Measurements from ENCODE around the gene CREB5.

Gene CREB5

DNA sequence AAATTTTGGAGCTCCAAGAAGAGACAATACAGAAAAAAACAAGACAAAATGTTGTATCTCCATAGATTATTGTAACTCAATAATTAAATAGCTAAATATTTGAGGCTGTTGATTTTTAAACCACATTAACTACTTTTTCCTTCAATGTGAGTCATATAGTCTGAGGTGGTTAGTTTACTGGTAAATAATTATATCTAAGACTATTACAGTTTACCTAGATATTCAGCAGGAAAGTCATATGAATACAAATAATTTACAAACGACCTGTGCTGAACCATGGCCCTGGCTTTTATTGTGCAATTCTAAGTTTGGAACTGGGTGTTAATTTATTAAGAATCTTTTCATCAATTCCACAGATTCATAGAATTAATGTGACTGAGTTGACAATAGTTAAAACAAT is 22.2 kb downstream of the CREB5 start:
- no peak for FAIRE-seq

DNA sequence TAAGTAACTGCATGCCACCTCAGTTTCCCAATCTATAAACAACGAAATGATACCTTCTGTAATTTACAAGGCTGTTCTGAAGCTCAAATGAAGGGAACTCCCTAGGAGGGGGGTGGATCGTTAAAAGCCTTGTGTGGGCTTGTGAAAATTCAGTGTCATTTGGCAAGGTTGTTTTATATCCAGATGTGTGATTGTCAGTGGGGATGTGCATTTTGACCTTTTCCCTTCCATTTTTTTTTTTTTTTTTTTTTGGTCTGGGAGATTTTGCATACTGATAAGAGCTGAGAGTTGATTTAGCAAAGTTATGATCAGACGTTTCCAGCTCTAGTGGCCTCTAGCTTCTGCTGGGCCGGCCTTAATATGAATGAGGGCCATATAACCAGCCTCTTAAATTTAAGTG is 22.8 kb downstream of the CREB5 start:
- FAIRE-seq, result no peak

More for the DNA sequence above, 22.2 kb downstream of the CREB5 start:
- no peak for DNase-seq (ENCODE audit: low spot score)

DNA sequence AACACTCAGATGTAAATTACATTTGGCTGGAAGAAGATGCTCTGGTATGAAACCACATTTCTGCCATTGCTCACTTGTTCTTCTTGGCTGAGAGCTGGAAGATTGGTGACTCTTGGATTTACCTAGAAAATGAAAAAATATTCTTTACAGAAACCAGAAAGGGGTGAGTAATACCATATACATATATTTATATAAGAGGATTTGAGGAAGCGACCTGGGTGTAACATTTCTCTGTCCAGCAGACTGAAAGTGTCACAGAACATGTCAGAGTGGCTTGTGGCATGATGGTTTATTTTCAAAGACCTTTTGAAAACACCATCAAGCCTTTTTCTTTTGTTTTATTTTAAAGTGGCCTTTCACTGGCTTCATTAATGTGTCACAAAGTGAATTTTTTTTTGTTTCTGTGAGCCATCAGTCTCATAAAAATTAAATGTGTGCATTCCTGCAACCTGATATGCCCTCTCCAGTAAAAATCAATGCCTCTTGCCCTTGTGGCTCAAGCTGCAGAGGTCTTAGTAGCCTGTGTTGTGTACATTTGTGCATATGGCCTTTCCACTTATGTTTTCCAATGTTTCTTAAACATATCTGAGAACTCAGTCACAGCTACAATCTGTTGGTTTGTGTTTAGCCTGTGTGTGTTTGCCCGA is 23.5 kb downstream of the CREB5 start:
- FAIRE-seq, result peak; percentile 58
- no peak for DNase-seq (ENCODE audit: low spot score)

More for the DNA sequence above, 22.8 kb downstream of the CREB5 start:
- no peak for DNase-seq (ENCODE audit: low spot score)

DNA sequence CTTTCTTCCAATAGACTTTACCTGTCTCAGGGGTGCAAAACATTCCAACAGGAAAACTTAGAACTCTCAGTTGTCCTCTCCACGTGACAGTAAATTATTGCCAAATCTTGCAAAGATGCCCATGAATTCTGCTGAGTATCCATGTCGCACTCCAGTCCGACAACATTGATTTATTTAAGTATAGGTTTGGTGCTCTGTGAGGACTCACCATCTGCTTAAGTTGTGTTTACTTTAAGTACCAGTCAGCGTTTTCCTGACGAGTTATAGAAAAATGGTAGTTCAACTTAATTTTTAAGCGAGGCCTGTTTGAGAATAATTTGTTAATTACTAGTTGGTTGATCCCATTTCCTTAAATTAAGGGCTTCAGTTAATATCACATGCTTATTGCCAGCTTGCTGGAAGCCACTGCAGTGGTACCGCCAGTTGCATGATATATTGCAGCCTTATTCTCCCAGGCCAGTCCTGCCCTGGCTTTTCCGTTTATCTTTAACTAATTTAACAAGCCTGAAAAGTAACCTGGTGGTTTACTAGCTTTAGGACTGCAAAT is 27.8 kb downstream of the CREB5 start:
- FAIRE-seq (peak; percentile 29), DNase-seq (ENCODE audit: low spot score) (no peak)

DNA sequence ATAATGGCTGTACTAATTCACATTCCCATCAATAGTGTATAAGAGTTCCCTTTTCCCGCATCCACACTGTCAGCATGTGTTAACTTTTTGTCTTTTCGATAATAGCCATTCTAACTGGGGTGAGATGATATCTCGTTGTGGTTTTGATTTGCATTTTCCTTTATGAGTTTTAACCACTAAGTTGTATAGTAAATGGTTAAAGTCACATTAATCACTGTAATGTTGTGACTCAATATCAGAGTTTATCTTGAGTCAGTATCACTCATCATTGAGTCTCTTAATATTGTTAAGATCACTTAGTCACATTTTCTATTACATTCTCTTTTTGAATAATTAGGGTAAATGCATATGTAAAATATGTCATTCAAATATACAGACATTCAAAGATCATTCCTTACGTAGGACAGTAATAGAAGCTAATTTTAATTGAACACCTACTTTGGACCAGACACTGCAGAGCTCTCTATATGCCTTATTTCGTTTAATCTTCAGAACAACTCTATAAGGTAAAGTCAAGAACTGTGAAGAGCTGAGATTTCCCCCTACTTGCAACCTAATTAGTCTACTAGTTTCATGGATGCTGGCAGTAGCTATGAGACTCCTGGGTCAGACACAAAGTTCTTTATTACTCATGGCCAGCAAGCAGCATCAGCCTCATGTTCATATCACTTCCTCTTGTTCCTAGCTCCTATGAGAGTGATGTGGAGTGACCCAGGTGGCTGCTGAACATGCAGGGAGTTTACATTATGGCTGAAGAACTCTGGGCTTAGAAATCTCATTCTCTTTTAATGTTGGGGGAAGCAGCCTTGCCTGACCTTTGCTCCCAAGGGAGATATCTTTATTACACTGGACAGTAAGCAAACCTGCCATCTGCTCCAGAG is 30.5 kb downstream of the CREB5 start:
- FAIRE-seq, result peak; percentile 97
- peak; percentile 52 for DNase-seq (ENCODE audit: low spot score)

DNA sequence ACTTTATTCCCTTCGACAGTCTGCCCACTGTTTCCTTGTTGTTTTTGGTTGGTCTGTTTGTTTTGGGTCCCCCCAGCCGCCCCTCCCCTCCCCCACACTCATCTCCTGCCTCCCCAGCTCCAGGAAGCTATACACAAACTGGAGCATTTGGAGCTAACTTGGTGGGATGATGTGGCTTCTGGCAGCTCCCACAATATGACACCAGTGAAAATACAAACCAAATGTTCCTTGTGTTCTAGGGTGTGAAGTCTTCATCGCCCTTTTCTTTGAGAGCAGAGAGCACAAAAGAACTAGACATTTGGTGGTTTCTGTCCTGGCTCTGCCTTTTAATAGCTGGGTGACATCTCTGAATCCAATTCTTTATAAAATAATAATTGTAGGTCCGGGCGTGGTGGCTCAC is 33.8 kb downstream of the CREB5 start:
- no peak for FAIRE-seq
- DNase-seq (ENCODE audit: low spot score), result no peak

DNA sequence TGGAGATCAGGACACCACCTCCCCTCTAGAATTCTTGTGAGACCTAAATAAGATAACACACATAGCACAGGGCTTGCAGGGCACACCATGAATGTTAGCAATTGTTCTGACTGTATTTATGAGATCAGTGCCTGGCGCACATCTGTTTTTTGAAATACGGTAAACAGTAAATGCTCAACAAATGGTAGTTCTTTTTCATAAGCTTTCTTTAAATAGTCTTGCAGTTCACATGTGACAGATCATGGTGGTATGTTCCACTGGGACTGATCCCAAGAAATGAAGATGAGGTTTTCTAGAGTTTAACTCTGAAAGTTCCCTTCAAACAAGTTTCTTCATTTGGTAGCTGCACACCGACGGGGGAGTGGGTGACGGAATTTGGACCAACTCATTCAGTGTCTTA is 34.8 kb downstream of the CREB5 start:
- FAIRE-seq (no peak), DNase-seq (ENCODE audit: low spot score) (no peak)

DNA sequence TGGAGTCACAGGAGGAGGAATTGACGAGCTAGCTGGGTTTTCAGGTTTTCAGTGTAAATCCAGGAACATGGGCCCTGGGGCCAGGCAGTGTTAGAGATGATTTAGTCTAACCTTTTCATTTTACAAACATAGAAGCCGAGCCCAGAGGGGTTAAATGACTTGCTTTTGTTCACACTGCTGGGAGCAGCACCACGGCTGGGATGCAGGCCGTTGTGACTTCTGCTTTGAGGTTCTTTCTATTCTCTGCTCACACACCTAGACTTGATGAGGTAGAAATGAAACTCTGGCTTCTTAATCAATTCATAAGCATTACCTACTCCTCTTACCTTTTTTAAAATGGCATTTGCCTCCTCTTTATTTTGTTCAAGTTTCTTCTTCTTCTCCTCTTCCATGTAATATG is 36.4 kb downstream of the CREB5 start:
- DNase-seq (ENCODE audit: low spot score) (no peak), FAIRE-seq (no peak)

DNA sequence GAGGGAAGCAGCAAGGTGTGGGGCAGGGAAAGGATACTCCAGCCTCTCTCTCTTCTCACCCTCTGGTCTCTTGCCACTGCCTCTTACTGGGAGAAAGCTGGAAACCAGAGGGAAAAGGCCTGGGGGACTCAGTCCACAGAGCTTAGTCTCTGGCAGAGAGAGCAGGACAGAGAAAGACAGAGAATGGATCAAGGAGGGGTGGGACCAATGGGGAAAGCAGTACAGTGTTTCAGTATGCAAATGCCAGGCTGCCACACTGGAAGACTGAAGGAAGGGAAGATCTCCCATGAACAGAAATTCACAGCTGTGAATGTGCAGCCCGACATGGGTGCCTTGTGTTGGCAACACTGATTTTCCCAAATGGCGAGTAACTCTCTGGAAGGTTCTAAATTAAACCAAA is 40.4 kb downstream of the CREB5 start:
- no peak for FAIRE-seq
- DNase-seq (ENCODE audit: low spot score), result no peak

DNA sequence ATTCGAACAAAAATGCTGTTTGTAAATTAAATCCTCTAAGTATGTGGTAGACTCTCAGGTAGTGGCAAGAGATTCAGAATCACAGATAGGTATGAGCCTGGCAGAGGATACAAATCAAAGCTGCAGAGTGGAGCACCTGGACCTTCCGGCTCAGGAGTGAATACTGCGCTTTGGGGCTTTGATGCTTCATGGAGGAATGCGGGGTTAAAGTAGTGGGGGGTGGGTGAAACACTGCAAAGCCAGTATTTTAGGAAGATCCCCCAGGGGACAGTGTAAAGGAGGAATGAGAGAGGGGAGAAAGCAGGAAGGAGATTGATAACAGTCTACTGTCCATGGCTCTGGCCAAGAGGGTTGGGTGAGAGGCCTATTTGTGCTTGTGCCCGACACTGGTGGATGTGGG is 43.2 kb downstream of the CREB5 start:
- FAIRE-seq, result no peak

DNA sequence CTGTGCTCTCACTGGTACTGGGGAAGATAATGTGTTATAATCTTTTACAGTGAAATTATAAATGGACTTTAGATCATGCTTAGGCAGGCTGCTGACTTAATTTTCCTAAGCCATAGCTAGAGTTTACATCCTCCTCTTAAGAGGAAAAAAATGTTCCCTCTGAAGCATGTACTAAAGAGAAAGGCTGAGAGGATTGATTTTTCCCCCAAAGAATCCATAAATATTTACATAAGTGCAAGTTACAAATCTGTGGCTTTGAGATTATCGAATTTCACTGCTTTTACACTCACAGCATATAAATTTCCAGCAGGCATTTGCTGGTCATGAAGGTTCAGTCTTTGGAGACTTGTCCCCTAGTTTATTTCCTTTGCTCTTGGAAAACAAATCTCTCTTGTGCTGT is 43.7 kb downstream of the CREB5 start:
- no peak for FAIRE-seq
- no peak for DNase-seq (ENCODE audit: low spot score)

More for the DNA sequence above, 43.2 kb downstream of the CREB5 start:
- no peak for DNase-seq (ENCODE audit: low spot score)

DNA sequence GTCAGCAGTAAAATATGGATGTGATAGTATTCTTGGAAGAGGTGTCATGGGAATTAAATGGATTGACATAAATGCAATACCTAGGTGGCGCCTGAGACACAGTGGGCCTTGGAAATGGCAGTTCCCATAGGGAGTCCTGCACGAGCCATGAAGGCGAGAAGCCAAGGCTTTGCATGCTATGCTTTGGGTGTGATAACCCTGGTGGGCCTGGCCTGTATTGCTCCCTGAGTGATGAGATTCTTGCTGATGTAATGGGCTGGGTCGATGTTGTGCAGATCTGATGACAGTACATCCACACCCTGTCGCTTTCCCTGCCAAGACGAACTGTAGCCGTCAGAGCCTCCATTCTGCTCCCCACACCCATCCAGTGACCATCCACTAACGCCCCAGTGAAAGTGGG is 46.4 kb downstream of the CREB5 start:
- no peak for FAIRE-seq
- no peak for DNase-seq (ENCODE audit: low spot score)

DNA sequence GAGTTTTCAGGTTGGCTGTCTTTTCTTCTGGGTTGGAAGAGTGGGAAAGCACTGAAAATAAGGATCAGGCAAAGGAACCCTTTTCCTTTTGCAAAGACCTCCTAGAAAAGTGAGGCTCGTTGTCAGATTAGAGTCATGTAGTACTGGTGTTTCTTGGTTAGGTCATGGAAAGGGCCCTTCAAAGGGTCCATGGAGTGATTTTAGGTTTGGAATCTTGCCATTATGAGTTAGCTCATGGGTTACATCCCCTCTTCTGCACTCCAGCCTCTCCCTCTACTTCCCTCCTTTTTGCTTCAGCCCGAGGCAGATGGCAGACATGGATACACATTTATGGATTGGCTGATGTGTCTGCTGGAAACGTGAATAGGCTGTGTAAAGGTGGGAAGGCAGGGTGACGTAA is 47.0 kb downstream of the CREB5 start:
- DNase-seq (ENCODE audit: low spot score) (no peak), FAIRE-seq (no peak)

DNA sequence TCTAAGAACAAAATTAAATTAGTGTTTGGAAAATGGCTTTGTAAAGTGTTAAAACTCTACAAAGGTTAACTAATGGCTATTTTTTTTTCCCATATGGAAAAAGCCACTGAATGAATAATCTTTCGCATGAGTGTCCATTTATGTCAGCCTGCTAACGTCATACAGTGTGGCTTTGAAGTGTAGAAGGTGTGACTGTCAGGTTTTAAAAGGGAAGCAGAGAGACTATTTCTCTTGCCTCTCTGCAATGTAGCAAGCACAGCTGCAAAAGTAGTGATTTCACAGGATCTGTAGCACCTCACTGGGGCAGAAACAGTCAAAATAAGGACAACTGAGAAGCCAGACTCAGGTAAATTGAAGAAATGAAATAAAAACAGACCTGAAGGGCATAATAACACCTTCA is 53.4 kb downstream of the CREB5 start:
- FAIRE-seq, result no peak
- DNase-seq (ENCODE audit: low spot score), result no peak

DNA sequence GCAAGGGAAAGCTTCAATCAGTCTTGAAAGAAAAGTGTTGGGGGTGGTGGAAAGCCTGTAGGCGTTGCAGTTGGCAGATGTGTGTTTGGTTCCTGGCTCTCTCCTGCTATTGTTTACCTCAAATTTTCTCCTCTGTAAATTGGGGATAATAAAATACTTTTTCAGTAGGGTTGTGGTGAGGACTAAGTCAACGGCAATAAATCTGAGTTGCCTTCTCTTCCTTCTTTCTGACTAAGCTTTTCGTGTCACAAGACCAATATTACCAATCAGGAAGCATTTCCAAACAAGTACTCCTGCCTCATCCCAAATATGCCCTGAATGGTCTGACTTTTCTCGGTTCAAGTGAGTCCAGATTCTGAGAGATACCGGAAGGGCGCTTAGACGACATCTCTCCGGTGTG is 54.0 kb downstream of the CREB5 start:
- no peak for FAIRE-seq
- DNase-seq (ENCODE audit: low spot score), result no peak

DNA sequence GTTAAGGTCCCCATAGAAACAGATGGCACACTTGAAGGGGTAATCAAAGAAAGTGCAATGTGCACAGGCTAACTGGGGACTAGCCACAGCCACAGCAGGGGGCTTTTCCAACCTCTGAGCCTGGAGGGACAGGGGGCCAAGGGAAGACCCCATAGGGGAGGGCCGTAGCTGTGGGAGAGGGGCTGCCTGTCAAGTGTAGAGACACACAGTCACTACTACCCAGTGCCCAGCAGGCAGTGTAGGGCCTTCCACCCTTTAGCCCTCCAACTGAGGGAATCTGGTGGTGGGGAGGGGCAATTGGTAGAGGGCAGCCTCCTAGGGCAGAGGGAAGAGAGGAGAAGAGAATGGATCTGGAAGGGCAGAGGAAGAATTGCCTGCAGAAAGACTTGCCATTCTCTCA is 54.6 kb downstream of the CREB5 start:
- FAIRE-seq (no peak), DNase-seq (ENCODE audit: low spot score) (no peak)

DNA sequence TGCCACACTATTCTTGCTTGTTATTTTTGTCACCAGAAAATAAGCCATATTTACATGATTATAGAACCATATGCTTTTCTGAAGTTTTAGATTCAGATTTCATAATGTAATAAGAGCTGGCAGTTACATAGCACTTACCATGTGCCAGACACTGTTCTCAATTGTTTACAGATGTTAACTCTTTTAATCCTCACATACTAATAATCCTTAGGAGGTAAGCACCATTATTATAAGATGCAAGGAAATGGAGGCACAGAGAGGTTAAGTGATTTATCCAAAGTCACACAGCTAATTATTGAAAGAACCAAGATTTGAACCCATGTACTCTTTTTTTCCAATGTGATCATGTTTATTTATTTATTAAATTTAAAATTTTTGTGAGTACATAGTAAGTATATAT is 57.2 kb downstream of the CREB5 start:
- FAIRE-seq (no peak), DNase-seq (ENCODE audit: low spot score) (no peak)

DNA sequence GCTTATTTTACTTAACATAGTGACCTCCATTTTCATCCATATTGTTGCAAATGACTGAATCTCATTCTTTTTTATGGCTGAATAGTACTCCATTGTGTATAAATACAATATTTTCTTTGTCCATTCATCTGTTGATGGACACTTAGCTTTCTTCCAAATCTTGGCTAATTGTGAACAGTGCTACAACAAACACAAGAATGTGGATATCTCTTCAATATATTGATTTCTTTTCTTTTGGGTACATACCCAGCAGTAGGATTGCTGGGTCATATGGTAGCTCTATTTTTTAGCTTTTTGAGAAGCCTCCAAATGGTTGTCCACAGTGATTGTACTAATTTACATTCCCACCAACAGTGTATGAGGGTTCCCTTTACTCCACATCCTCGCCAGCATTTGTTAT is 58.0 kb downstream of the CREB5 start:
- DNase-seq (ENCODE audit: low spot score), result no peak
- FAIRE-seq, result no peak

DNA sequence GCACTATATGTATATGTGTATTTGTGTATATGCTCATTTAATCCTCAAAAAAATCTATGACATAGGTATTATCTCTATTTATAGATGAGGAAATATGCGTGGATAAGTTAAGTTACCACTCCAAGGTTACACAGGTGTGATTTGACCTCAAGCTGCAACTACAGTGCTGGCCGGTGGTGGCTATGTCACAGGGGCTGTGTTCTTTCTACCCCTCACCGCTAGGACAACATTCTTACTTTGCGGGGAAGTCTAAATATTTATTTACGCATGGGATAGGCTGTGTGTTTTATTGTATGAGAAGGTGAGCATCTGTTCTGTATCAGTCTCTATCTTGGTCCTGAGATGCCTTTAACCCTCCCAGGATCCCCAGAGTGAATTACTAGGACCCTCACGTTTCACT is 60.0 kb downstream of the CREB5 start:
- FAIRE-seq (no peak), DNase-seq (ENCODE audit: low spot score) (no peak)

DNA sequence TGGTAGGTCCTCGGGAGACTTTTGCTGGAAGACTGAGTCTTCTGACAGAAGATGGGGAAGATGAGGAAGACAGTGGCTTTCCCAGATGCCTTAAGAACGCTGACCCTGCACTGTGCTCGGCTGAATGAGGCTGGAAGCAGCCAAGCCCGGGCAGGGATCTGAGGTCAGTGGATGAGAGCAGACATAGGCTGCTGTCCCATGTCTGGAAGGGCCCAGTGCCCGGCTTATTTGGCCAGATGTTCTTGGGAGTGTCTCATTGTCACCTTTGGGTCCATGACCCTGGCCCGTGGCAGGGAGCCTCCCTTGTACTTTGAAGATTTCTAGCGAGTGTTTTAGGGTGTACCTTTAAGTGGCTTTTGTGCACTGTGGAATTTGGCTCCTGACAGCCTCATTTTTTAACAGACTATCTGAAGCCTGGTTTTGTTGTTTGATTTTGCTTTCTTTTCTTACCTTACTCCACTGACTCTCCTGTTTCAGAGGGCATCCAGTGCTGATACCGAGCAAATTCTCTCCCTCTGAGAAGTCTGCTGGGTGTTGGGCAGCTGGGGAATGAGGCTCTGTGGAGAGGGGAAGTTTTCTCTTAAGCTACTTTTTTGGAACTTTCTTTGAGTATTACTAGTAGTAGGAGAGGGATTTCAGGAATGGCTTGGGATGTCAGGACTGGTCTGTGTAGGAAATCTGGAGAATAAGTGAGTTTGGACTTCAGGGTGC is 61.4 kb downstream of the CREB5 start:
- DNase-seq (ENCODE audit: low spot score) (no peak), FAIRE-seq (no peak)

DNA sequence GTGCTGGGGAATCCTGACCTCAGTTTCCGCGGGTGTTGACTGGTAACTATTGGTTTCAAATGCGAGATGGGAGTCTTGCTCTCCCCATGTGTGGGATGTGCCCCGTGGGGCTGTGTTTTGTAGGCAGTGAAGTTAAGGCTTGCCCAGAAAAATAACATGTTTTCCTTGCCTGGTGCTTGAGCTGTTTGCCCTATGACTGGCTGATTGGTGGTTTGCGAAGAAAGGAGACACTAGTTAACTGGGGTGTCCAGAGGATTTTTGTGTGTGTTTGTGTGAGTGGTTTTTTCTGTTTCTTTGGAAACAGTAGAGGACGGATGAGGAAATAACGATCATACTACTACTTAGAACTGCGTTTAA is 61.9 kb downstream of the CREB5 start:
- no peak for FAIRE-seq
- no peak for DNase-seq (ENCODE audit: low spot score)

DNA sequence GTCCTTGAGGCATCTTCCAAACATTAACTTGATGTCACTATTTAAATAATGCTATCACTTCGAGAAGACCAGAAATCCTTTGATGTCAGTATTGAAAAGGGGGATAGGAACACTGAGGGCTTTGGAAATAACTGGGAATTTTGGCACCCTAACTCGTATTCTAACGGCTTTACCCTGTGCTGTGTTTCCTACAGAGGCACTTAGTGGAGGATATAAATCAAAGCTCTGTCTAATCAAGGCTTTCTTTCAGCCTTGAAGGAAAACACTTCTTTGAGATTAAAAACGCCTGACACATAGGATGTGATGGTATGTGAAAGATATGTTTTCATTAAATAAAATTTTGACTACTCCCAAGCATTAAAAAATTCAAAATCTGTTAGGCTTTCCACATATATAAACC is 62.3 kb downstream of the CREB5 start:
- no peak for FAIRE-seq
- DNase-seq (ENCODE audit: low spot score), result no peak
